ENCODE measurements around the gene CTRB1. TPM values are rescaled to one million over a fixed set of nuclear protein-coding genes. Genes with fewer than 3 reads are reported as not detected.

The CTRB1 gene
- polyA plus RNA-seq, 5 donors, result 0.09 to 0.12 TPM; not detected in 3

GRCh38 chr16:75225092-75225491 is 6.3 kb downstream of the CTRB1 start:
- no peak for DNase-seq

- no peak for DNase-seq
Measured at GRCh38 chr16:75225678-75226515, 7.1 kb downstream of the CTRB1 start.

GRCh38 chr16:75226550-75227360 is 8.0 kb downstream of the CTRB1 start:
- no peak for DNase-seq

GRCh38 chr16:75227361-75228142 is 8.8 kb downstream of the CTRB1 start:
- no peak for DNase-seq

- DNase-seq, result no peak
Measured at GRCh38 chr16:75228143-75228976, 9.6 kb downstream of the CTRB1 start.

- no peak for DNase-seq
Measured at GRCh38 chr16:75229172-75230031, 10.6 kb downstream of the CTRB1 start.

GRCh38 chr16:75230471-75231110 is 11.8 kb downstream of the CTRB1 start:
- DNase-seq, result no peak

- no peak for DNase-seq
Measured at GRCh38 chr16:75231570-75231969, 12.8 kb downstream of the CTRB1 start.

- DNase-seq, result no peak
Measured at GRCh38 chr16:75233611-75233938, 14.8 kb downstream of the CTRB1 start.

GRCh38 chr16:75234856-75235696 is 16.3 kb downstream of the CTRB1 start:
- no peak for DNase-seq

- DNase-seq, result no peak
Measured at GRCh38 chr16:75235721-75236193, 17.0 kb downstream of the CTRB1 start.

GRCh38 chr16:75236232-75236631 is 17.4 kb downstream of the CTRB1 start:
- no peak for DNase-seq

- no peak for DNase-seq
Measured at GRCh38 chr16:75236736-75237397, 18.1 kb downstream of the CTRB1 start.

- DNase-seq, result no peak
Measured at GRCh38 chr16:75237398-75238131, 18.8 kb downstream of the CTRB1 start.

GRCh38 chr16:75238132-75238852 is 19.5 kb downstream of the CTRB1 start:
- DNase-seq, result peak; percentile 80 to 81

- no peak for DNase-seq
Measured at GRCh38 chr16:75238853-75239541, 20.2 kb downstream of the CTRB1 start.
